SK-N-SH (cell line): ENCODE data around the gene ERVFRD-1.

Source experiments
- CHD2 ChIP-seq: fragments of 150-350 bp; IDR thresholded peaks from 2 replicates; pipeline ENCODE4 v1.6.1; 2018; ENCODE audit warnings: low read length; ENCODE audit not compliant: partially characterized antibody
- ELF1 ChIP-seq: IDR thresholded peaks from 2 replicates; pipeline ENCODE4 v1.4.0; 2012
- EP300 ChIP-seq, 2 experiments: IDR thresholded peaks; 2 replicates each; pipeline versions ENCODE4 v1.4.0 to v1.6.1; 2012; ENCODE audit warnings: borderline replicate concordance in 1 of 2, low read depth in 1 of 2, low read length in 1 of 2
- EZH2phosphoT487 ChIP-seq: fragments of 200-600 bp; sonication (generic); IDR thresholded peaks from 2 replicates; pipeline ENCODE4 v1.6.1; 2017; ENCODE audit warnings: low read depth, mixed run types, mild to moderate bottlenecking, antibody characterized with exemption, moderate library complexity, borderline replicate concordance
- FOXM1 ChIP-seq: IDR thresholded peaks from 2 replicates; pipeline ENCODE4 v1.4.0; 2012; ENCODE audit warnings: low read depth, mild to moderate bottlenecking
- JUND ChIP-seq: IDR thresholded peaks from 2 replicates; pipeline ENCODE4 v1.4.0; 2012
- PBX3 ChIP-seq: IDR thresholded peaks from 2 replicates; pipeline ENCODE4; 2012
- RCOR1 ChIP-seq: fragments of 150-350 bp; IDR thresholded peaks from 2 replicates; pipeline ENCODE4 v1.6.1; 2017; ENCODE audit warnings: antibody characterized with exemption, low read length
- REST ChIP-seq: IDR thresholded peaks from 2 replicates; pipeline ENCODE4 v1.6.1; 2012; ENCODE audit warnings: mild to moderate bottlenecking, low read depth, low read length, moderate library complexity
- SIN3A ChIP-seq: IDR thresholded peaks from 2 replicates; pipeline ENCODE4 v1.6.1; 2012; ENCODE audit warnings: low read depth, mild to moderate bottlenecking, low read length, moderate library complexity, borderline replicate concordance
- SMC3 ChIP-seq: IDR thresholded peaks from 2 replicates; pipeline ENCODE4 v1.6.1; 2012; ENCODE audit warnings: low read depth, low read length, improper control_type of control experiment
- TAF1 ChIP-seq: IDR thresholded peaks from 2 replicates; pipeline ENCODE4 v1.6.1; 2012; ENCODE audit warnings: low read depth, mild to moderate bottlenecking, low read length, moderate library complexity, borderline replicate concordance
- TF ChIP-seq, protein P1 (sequence below): fragments of 200-600 bp; sonication (generic); IDR thresholded peaks from 2 replicates; pipeline ENCODE4 v1.6.1; 2017; ENCODE audit warnings: antibody characterized with exemption, mild to moderate bottlenecking, moderate library complexity

- no peak for TF ChIP-seq EP300 (IDR thresholded peaks at IDR 0.05; ENCODE audit: borderline replicate concordance in 1 of 2, low read depth in 1 of 2, low read length in 1 of 2)
- no peak for TF ChIP-seq CHD2
- TF ChIP-seq, protein P1, sequence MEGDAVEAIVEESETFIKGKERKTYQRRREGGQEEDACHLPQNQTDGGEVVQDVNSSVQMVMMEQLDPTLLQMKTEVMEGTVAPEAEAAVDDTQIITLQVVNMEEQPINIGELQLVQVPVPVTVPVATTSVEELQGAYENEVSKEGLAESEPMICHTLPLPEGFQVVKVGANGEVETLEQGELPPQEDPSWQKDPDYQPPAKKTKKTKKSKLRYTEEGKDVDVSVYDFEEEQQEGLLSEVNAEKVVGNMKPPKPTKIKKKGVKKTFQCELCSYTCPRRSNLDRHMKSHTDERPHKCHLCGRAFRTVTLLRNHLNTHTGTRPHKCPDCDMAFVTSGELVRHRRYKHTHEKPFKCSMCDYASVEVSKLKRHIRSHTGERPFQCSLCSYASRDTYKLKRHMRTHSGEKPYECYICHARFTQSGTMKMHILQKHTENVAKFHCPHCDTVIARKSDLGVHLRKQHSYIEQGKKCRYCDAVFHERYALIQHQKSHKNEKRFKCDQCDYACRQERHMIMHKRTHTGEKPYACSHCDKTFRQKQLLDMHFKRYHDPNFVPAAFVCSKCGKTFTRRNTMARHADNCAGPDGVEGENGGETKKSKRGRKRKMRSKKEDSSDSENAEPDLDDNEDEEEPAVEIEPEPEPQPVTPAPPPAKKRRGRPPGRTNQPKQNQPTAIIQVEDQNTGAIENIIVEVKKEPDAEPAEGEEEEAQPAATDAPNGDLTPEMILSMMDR: no peak
- TF ChIP-seq TAF1: no peak
- no peak for TF ChIP-seq RCOR1
- no peak for TF ChIP-seq PBX3
- no peak for TF ChIP-seq SMC3
- no peak for TF ChIP-seq SIN3A
- TF ChIP-seq ELF1: no peak
- no peak for TF ChIP-seq EZH2phosphoT487
- no peak for TF ChIP-seq JUND
- TF ChIP-seq FOXM1: no peak
- TF ChIP-seq REST: no peak
Measured at GRCh38 chr6:11121851-11122250, 10.3 kb upstream of the ERVFRD-1 start.
